ENCODE data around the gene GPR17.

The GPR17 gene

GRCh38 chr2:127614731-127615130 is 31.2 kb upstream of the GPR17 start:
- no peak for DNase-seq (ENCODE audit: low spot score)

GRCh38 chr2:127615511-127616166 is 30.3 kb upstream of the GPR17 start:
- no peak for DNase-seq (ENCODE audit: low spot score)

- no peak for DNase-seq (ENCODE audit: low spot score)
Observed at GRCh38 chr2:127618551-127619202, 27.3 kb upstream of the GPR17 start.

GRCh38 chr2:127619203-127619590 is 26.8 kb upstream of the GPR17 start:
- no peak for DNase-seq (ENCODE audit: low spot score)

DNA sequence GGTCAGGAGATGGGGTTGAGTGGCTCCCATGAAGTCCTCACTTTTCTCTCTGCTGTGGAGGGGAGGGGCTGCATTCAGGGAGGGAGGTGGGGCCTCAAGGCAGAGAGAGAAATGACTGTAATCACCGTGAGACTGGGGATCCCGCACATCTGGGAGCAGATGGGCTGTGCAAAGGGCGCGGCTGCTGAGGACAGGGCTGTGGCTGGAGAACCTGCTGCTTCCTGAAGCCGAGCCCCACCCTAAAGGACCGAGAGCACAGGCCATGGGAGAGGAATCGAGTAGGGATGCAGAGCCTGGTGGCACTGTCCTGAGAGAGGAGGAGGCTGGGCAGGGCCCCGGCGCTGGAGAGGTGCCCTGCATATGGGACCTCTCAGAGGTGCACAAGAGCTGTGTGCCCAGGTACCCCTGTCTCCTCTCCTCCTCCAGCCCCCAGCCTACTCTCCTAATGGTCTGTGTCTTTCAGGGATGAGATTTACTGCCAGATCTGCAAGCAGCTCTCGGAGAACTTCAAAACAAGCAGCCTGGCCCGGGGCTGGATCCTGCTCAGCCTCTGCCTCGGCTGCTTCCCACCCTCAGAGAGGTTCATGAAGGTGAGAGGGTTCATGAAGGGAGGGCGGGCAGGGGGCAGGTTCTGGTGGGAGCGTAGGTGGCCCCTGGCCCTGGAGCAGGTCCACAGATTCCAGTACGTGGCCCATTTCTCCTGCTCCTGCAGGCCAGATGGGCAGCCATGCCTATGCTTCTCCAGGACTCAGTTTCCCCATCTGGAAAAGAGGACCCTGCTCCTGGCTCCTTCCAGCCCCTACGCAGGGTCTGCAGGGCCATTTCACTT is 25.9 kb upstream of the GPR17 start:
- DNase-seq (ENCODE audit: low spot score): no peak

GRCh38 chr2:127620866-127621265 is 25.1 kb upstream of the GPR17 start:
- no peak for DNase-seq (ENCODE audit: low spot score)

- DNase-seq (ENCODE audit: low spot score): no peak
Observed at GRCh38 chr2:127621981-127622431, 23.9 kb upstream of the GPR17 start.

- DNase-seq (ENCODE audit: low spot score): no peak
Observed at GRCh38 chr2:127622561-127623387, 23.2 kb upstream of the GPR17 start.

GRCh38 chr2:127623388-127624319 is 22.3 kb upstream of the GPR17 start:
- DNase-seq (ENCODE audit: low spot score): no peak

GRCh38 chr2:127624320-127624755 is 21.6 kb upstream of the GPR17 start:
- no peak for DNase-seq (ENCODE audit: low spot score)

- DNase-seq (ENCODE audit: low spot score): no peak
Observed at GRCh38 chr2:127624756-127625571, 21.0 kb upstream of the GPR17 start.

DNA sequence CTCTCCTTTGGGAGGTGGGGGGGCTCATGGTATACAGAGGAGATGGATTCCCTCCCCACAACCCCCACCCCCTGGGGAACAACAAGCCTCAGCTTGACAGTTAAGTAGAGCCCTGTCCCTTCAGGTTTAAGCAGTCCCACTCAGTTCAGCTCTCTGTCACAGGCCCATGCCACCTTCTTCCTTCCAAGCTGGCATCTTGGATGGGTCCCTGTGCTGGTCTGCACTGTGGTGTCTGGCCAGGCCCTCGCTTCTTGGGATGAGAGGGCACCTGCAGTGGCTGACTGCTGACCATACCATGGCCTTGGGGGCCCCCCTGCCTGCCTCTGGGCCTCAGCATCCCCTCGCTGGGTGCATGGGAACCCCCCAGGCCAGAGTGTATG is 20.4 kb upstream of the GPR17 start:
- DNase-seq (ENCODE audit: low spot score): no peak

- DNase-seq (ENCODE audit: low spot score): no peak
Observed at GRCh38 chr2:127626175-127626574, 19.8 kb upstream of the GPR17 start.

GRCh38 chr2:127626917-127627739 is 18.8 kb upstream of the GPR17 start:
- DNase-seq (ENCODE audit: low spot score): no peak

DNA sequence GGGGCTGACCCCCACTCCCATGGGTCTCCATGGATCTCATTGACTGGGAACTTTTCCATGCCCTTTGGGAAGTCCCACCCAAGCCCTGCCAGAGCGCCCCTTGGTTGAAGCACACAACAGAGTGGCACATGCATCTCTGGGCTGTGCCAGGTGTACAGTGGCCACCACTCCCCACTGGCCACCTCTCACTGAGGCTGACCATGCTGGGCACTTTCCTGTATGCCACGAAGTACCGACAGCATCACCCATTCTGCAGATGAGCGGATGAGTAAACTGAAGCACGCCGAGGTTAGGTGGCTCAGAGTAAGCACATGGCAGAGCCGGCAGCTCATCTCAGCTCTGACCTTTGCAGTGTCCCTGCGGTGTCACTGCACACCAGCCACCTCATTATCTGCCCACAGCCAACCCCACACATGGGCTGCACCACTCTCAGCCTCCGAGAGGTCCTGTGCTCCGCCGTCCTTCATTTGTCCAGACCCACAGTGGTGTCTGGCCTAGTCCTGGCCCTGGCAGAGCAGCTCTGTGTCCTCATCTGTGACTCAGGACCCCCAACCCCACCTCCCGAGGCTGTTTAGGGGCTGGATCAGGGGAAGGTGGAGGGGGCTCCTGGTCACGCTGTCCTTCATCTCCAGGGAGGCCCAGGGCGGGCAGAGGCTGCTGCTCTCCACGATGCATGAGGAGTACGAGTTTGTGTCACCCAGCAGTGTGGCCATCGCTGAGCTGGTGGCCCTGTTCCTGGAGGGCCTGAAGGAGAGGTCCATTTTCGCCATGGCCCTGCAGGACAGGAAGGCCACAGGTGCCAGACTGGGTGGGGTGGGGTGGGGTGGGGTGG is 18.0 kb upstream of the GPR17 start:
- no peak for DNase-seq (ENCODE audit: low spot score)

- no peak for DNase-seq (ENCODE audit: low spot score)
Observed at GRCh38 chr2:127628767-127629614, 17.0 kb upstream of the GPR17 start.

GRCh38 chr2:127629637-127630036 is 16.3 kb upstream of the GPR17 start:
- DNase-seq (ENCODE audit: low spot score): no peak

Data from hematopoietic multipotent progenitor cell treated with erythropoietin and hydrocortisone succinate and interleukin-3 and kit ligand, for 17 days (in vitro differentiated cells).